Testis (tissue), 3 donors: Measurements from ENCODE around the gene C19orf53. TPM values are rescaled to one million over a fixed set of nuclear protein-coding genes. Genes with fewer than 3 reads are reported as not detected.

Experiments used
- DNase-seq: peaks from one replicate; pipeline ENCODE4 v3.0.0-alpha.2; 2019
- H3K27ac ChIP-seq, 2 donors: fragments of 200-600 bp; sonication (generic); one replicate each; pipeline ENCODE4 v1.5.1; 2019
- H3K27me3 ChIP-seq: fragments of 200-600 bp; sonication (generic); one replicate; pipeline ENCODE4 v1.5.1; 2019
- H3K36me3 ChIP-seq: fragments of 200-600 bp; sonication (generic); one replicate; pipeline ENCODE4 v1.5.1; 2017; ENCODE audit warnings: low read depth; ENCODE audit errors: missing control alignments
- H3K4me1 ChIP-seq: fragments of 200-600 bp; sonication (generic); one replicate; pipeline ENCODE4 v1.5.1; 2019
- H3K4me3 ChIP-seq, 2 donors: fragments of 200-600 bp; sonication (generic); one replicate each; pipeline ENCODE4 v1.5.1; 2017 to 2019
- H3K9me3 ChIP-seq: fragments of 200-600 bp; sonication (generic); one replicate; pipeline ENCODE4 v1.5.1; 2017
- POLR2A ChIP-seq: fragments of 450-650 bp; IDR thresholded peaks from one replicate; pipeline ENCODE4 v1.6.1; 2017; ENCODE audit warnings: antibody characterized with exemption, mild to moderate bottlenecking, moderate library complexity
- WGBS, 2 donors: methylation state at CpG; one replicate each; pipeline ENCODE4 v1.1.5; 2018; 5-methylcytosine and 5-hydroxymethylcytosine counted together
- intact Hi-C: fragments of 100-400 bp; cut with DNase I; formaldehyde crosslinking; loops from one replicate; pipeline ENCODE4 v1.15.1; 2023; ENCODE audit warnings: low total_unique reads
- polyA plus RNA-seq: library from polyadenylated mRNA; stranded (reverse); fragments of 350-450 nt; fragmentation: Illumina TruSeq; extraction: RNeasy Lipid Tissue Mini Kit (QIAGEN cat#74804); gene quantifications from one replicate; pipeline ENCODE4 v1.2.3, GENCODE V29; 2014; ENCODE audit warnings: low read depth, low replicate concordance; ENCODE audit not compliant: insufficient read depth
- total RNA-seq, 2 donors: library from RNA; depleted of rRNA; stranded (reverse); fragments of >200 nt; gene quantifications; one replicate each; pipeline ENCODE4 v1.2.3, GENCODE V29; 2016
- TF ChIP-seq, protein P1 (sequence below), 3 experiments: fragments of 450-650 bp in 2 of 3; fragments of 200-600 bp in 1 of 3; sonication (generic) in 1 of 3; IDR thresholded peaks; one replicate each; pipeline ENCODE4 v1.5.1; 2016 to 2019; ENCODE audit warnings: antibody characterized with exemption in 3 of 3, mild to moderate bottlenecking in 2 of 3, moderate library complexity in 1 of 3

C19orf53 gene
- total and polyA plus RNA-seq, 3 donors from 2014 or later: 114 to 137 (median 128) TPM

DNA sequence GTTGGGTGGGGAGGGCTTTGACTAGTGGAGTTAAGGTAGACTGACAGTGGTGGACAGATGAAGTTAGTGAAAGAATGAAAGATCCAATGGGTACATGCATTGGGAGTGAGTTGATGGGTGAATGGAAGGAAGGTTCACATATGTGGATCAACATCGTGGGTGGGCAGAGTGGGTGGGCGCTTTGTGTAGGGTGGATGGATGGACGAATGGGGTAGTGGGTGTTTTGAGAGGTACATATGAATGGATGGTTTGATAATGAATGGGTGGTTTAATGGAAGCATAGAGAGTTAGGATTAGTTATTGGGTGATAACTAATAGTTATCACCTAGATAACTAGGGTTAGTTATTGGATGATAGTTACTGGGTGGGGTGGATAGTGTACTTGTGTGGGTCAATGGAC is 32.5 kb downstream of the C19orf53 start:
- no peak overlapping the region for H3K4me3 ChIP-seq
- no peak for TF ChIP-seq POLR2A
- TF ChIP-seq, protein P1, sequence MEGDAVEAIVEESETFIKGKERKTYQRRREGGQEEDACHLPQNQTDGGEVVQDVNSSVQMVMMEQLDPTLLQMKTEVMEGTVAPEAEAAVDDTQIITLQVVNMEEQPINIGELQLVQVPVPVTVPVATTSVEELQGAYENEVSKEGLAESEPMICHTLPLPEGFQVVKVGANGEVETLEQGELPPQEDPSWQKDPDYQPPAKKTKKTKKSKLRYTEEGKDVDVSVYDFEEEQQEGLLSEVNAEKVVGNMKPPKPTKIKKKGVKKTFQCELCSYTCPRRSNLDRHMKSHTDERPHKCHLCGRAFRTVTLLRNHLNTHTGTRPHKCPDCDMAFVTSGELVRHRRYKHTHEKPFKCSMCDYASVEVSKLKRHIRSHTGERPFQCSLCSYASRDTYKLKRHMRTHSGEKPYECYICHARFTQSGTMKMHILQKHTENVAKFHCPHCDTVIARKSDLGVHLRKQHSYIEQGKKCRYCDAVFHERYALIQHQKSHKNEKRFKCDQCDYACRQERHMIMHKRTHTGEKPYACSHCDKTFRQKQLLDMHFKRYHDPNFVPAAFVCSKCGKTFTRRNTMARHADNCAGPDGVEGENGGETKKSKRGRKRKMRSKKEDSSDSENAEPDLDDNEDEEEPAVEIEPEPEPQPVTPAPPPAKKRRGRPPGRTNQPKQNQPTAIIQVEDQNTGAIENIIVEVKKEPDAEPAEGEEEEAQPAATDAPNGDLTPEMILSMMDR (IDR thresholded peaks at IDR 0.05): no peak
- WGBS, 2 donors: 97% methylated on average over 3 of the region's 3 CpGs
- DNase-seq: no peak
- no peaks in the 10 kb centered on the region for H3K36me3 ChIP-seq
- H3K4me1 ChIP-seq: no peaks in the 10 kb centered on the region
- intact Hi-C loops: no loop called here
- H3K27me3 ChIP-seq: no peaks in the 10 kb centered on the region
- no peaks in the 10 kb centered on the region for H3K9me3 ChIP-seq
- no peak overlapping the region for H3K27ac ChIP-seq

DNA sequence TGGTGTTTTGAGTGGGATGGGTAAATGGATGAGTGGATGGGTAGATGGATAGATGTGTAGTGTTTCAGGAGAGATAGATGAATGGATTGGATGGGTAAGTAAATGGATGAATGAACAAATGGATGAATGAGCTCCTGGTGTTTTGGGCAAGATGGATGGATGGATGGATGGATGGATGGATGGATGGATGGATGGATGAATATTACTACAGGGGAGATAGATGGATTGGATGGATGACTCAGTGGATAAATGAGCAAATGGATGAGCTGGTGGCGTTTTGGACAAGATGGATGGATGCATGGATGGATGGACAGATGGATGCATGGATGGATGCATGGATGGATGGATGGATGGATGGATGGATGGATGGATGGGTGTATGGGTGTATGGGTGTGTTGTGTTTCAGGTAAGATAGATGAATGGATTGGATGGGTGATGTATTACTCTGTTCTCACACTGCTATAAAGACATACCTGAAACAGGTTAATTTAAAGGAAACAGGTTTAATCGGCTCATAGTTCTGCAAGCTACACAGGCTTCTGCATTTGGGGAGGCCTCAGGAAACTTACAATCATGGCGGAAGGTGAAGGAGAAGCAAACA is 33.3 kb downstream of the C19orf53 start:
- no peak overlapping the region for H3K4me3 ChIP-seq
- TF ChIP-seq, protein P1 (IDR thresholded peaks at IDR 0.05): no peak
- TF ChIP-seq POLR2A: no peak
- no peak overlapping the region for H3K27ac ChIP-seq
- H3K4me1 ChIP-seq: no peaks in the 10 kb centered on the region
- H3K9me3 ChIP-seq: no peaks in the 10 kb centered on the region
- WGBS, 2 donors: 91 to 92% methylated on average over 3 of the region's 3 CpGs
- intact Hi-C loops: no loop called here
- no peak for DNase-seq
- no peaks in the 10 kb centered on the region for H3K36me3 ChIP-seq
- no peaks in the 10 kb centered on the region for H3K27me3 ChIP-seq

GRCh38 chr19:13808856-13809255 is 34.6 kb downstream of the C19orf53 start:
- no peaks in the 10 kb centered on the region for H3K4me1 ChIP-seq
- H3K27ac ChIP-seq: no peak overlapping the region
- WGBS, 2 donors: 69 to 74% methylated on average over 9 to 34 of the region's 34 CpGs
- DNase-seq: no peak
- H3K4me3 ChIP-seq: no peak overlapping the region
- intact Hi-C loops: no loop called here
- no peaks in the 10 kb centered on the region for H3K36me3 ChIP-seq
- no peaks in the 10 kb centered on the region for H3K27me3 ChIP-seq
- TF ChIP-seq POLR2A: no peak
- TF ChIP-seq, protein P1 (IDR thresholded peaks at IDR 0.05): no peak
- H3K9me3 ChIP-seq: no peaks in the 10 kb centered on the region

DNA sequence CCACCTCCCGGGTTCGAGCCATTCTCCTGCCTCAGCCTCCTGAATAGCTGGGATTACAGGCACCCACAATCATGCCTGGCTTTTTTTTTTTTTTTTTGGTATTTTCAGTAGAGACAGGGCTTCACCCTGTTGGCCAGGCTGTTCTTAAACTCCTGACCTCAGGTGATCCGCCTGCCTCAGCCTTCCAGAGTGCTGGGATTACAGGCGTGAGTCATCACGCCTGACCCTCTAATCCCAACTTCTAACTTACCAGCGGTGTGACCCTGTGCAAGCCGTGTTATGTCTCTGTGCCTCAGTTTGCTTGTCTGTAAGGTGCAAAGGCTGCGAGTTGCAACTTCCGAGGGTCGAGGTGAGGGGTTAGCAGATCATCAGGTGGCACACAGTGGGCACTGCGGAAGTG is 38.3 kb downstream of the C19orf53 start:
- no peak for TF ChIP-seq POLR2A
- TF ChIP-seq, protein P1 (IDR thresholded peaks at IDR 0.05): no peak
- intact Hi-C loops: no loop called here
- no peak for DNase-seq
- no peaks in the 10 kb centered on the region for H3K9me3 ChIP-seq
- no peaks in the 10 kb centered on the region for H3K27me3 ChIP-seq
- H3K4me1 ChIP-seq: no peaks in the 10 kb centered on the region
- no peak overlapping the region for H3K4me3 ChIP-seq
- H3K36me3 ChIP-seq: no peaks in the 10 kb centered on the region
- no peak overlapping the region for H3K27ac ChIP-seq
- 94 to 96% methylated on average over 7 to 11 of the region's 11 CpGs for WGBS, 2 donors

- no peak for DNase-seq
- Histone ChIP-seq H3K4me1 (no peaks in the 10 kb centered on the region), H3K4me3 (no peak overlapping the region), H3K27me3 (no peaks in the 10 kb centered on the region), H3K36me3 (no peaks in the 10 kb centered on the region), H3K9me3 (no peaks in the 10 kb centered on the region), H3K27ac (no peak overlapping the region)
- WGBS, 2 donors: 91 to 92% methylated on average over 1 to 2 of the region's 2 CpGs
- TF ChIP-seq, protein P1 (IDR thresholded peaks at IDR 0.05): no peak
- no peak for TF ChIP-seq POLR2A
- intact Hi-C loops: no loop called here
Measured at GRCh38 chr19:13813147-13813546, 38.9 kb downstream of the C19orf53 start.
